Measurements from ENCODE around the gene SEC16B.

SEC16B gene

DNA sequence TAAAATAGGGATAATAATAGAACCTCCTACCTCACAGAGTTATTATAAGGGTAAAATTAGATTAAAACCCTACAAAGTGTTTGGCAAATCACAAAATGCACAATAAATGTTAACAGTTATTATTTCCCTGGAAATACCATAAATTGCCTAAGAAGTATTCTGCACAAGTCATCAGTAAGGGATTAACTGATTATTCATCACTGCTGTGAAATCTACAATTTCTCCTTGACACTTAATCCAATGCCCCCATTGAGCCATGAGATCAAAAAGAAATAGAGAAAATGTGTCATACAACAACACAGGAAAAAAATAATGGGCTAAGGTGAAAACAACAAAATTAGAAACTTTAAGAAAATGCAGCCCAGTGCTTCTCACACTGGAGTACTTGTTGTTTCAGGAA lies 6.7 kb upstream of the SEC16B start:
- no peak for DNase-seq

- no peak for DNase-seq
These were observed 6.0 kb upstream of the SEC16B start for GRCh38 chr1:177975588-177976495.

DNA sequence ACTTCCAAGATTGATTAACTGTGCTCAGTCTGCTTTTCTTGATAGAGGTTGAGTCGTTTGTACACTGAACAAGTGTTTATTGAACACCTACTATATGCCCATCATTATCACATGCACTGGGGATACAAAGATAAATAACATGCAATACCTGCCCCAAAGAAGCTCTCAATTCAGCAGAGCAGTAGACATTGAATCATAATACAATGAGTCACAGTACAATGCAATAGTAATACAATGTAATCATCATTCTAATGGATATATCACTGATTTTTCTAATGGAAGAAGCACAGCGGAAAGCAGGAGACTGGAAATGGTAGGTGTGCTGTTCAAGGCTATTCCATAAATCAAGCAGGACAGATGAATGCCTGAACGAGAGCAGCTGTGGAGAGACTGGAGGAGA lies 3.7 kb upstream of the SEC16B start:
- no peak for DNase-seq

DNA sequence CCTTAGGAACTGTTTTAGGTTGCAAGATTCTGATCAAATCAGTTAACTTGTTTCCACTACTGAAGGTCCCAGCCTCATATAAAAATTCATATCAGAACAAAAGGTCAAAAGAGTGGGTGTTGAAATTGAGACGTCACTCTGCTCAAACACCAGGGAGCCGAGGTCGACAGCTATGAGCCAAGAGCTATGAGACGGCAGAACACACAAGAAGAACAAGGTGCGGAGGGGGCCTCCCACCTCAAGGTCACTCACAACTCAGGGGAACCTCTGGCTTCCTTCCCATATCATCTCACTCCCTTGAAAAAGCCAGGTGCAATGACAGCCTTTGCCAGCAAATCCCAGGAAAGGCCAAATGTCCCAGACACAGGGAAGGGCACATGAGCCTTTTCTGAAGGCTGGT lies 749 bp downstream of the SEC16B start:
- no peak for DNase-seq

GRCh38 chr1:177966199-177966598 lies 3.7 kb downstream of the SEC16B start:
- no peak for DNase-seq

- no peak for DNase-seq
These were observed 4.6 kb downstream of the SEC16B start for GRCh38 chr1:177965293-177965692.

DNA sequence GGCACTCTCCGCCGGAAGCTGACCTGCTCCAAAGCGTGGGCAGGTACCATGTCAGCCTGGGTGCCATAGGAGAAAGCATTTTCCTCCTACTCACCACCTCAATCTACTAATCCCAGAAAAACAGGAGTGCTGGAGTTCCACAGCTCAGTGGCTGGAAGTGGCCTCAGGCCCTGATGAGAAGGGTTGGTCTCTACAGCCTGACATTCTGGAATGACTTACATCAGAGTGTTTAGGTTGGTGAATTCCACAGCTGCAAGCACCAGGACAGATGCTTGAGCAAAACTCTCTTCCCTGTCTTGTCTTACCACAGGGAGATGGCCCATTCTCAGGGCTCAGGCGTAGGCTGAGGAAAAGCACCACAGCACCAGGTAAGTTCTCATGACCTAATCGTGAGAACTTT lies 5.5 kb downstream of the SEC16B start:
- DNase-seq, result no peak

DNA sequence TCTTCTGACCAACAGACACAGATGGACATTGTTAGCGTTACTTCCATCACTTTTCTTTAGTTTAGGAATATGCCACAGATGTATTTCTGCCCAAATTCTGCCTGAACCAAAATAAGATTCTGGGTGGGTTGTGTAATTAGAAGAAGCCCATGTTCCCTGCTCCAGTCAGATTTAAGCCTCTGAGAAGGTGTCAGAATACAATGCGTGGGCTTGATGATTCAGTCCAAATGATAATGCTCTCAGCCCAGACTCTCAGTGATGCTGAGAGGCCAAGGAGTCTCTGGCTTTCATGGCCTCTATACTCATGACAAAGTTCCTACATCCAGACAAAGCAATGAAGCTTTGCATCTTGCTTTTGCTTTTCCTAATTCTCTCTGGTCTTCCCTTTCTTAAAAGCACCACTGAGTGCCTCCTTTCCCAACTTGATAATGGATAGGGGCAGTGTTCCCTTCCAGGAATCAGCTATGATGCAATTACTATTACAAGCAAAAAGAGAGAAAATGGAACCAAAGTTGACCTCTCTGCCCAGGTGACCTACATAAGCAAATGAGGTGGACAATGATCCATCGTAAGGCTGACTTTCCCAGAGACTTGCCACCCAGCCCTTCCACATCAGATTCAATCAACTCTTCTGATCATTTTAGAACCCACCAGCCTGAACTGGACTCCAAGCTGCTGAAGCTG lies 8.8 kb downstream of the SEC16B start:
- no peak for DNase-seq

- DNase-seq, result no peak
These were observed 9.9 kb downstream of the SEC16B start for GRCh38 chr1:177959811-177960515.

DNA sequence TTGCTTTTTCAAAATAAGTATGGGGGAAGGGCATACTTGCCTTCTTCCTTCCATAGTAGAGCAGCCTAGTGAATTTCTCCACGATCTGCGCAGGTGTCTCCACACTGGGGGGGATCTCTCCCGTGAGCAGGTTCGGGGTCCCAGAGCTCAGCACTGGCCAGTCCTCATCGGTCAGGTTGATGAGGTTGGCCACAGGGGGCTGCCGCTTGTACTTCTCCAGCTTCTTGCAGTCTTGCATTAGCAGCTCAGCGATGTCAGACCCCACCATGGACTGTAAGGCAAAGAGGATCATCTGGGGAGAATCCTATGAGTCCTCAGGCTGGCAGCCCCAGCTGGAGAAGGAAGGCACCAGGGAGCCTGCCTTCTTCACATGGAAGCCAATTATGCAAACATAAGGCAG lies 11.8 kb downstream of the SEC16B start:
- no peak for DNase-seq

GRCh38 chr1:177954076-177954475 lies 15.8 kb downstream of the SEC16B start:
- no peak for DNase-seq

- DNase-seq, result no peak
These were observed 16.3 kb downstream of the SEC16B start for GRCh38 chr1:177953549-177953948.

GRCh38 chr1:177952691-177953090 lies 17.2 kb downstream of the SEC16B start:
- DNase-seq, result no peak

GRCh38 chr1:177952249-177952648 lies 17.6 kb downstream of the SEC16B start:
- DNase-seq, result no peak

GRCh38 chr1:177950506-177950905 lies 19.4 kb downstream of the SEC16B start:
- no peak for DNase-seq

GRCh38 chr1:177948336-177948972 lies 21.4 kb downstream of the SEC16B start:
- DNase-seq, result peak; percentile 72

- no peak for DNase-seq
These were observed 22.2 kb downstream of the SEC16B start for GRCh38 chr1:177947623-177948022.

- DNase-seq, result peak; percentile 34
These were observed 23.8 kb downstream of the SEC16B start for GRCh38 chr1:177945943-177946650.

GRCh38 chr1:177944016-177944949 lies 25.6 kb downstream of the SEC16B start:
- no peak for DNase-seq

DNA sequence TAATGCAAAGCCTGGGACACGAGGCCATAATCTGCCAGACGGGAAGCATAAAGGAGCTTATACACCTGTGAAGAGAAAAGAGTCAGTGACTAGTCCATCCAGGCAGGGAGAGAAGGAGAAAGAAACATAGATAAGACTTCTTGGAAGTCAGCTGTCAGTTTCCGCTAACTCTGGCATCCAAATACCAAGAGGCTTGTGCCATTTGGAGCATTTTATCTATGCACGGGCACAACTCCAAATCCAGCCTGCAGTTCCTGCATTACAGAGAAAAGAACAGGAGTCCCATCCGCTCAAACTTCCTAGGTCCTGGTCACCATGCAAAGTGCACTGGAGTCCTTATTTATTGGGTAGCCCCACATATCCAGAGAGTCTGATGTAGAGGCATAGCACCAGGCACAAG lies 27.9 kb downstream of the SEC16B start:
- no peak for DNase-seq

DNA sequence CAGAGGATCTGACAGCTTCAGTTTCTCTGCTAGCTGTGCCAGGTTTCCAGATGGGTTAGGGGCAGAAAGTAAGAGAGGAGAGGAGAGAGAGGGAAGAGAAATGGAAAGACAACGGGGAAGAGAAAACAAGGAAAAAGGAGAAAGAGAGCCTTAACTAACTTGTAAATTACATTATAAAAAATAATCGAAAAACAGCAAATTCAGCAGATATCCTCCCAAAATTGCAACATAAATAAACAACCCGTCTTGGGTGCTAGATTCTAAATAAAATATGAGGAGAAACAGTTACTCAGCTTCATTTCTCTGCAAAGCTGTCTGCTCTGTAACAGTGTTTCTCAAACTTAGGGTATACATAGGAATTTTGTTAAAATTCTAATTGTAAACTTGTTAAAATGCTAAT lies 29.2 kb downstream of the SEC16B start:
- DNase-seq, result no peak

Data from NCI-H187 treated with DMSO at 0.1 percent for 48 hours (cell line).